ENCODE data around the gene GRAP. TPM values are rescaled to one million over a fixed set of nuclear protein-coding genes. Genes with fewer than 3 reads are reported as not detected.

GRAP gene
- total RNA-seq, result 0.14 and 0.18 TPM in 2 replicates

DNA sequence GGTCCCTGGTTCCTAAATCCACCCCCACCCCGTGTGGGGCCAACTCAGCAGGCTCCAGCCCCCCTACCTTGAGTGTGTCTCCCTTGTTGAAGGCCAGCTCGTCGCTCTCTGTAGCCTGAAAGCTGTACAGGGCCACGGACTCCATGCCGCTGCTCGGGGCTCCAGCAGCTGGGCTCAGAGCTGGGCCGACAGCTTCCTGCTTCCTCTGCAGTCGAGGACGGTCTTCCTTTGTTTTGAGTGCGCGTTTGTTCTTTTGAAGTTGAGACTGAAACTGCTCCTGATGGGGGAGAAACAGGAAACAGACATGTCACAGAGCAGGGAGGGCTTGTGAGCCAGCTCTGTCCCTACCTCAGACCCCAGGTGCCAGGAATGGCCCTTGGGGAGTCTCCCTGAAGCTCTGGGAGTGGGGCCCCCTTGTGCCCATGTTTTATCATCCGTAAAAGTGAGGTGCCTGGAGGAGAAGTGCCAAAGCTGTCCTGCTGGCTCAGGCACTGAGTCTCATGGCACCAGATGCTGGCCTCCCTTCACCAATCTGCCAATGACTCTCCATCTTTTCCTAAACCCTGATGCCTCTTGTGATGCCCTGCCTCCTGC lies at the start of gene GRAP:
GRAP (minus strand) TSS at position 176 of the 594 bp plus-strand sequence; CDS start at position 145, 31 bp downstream.

DNA sequence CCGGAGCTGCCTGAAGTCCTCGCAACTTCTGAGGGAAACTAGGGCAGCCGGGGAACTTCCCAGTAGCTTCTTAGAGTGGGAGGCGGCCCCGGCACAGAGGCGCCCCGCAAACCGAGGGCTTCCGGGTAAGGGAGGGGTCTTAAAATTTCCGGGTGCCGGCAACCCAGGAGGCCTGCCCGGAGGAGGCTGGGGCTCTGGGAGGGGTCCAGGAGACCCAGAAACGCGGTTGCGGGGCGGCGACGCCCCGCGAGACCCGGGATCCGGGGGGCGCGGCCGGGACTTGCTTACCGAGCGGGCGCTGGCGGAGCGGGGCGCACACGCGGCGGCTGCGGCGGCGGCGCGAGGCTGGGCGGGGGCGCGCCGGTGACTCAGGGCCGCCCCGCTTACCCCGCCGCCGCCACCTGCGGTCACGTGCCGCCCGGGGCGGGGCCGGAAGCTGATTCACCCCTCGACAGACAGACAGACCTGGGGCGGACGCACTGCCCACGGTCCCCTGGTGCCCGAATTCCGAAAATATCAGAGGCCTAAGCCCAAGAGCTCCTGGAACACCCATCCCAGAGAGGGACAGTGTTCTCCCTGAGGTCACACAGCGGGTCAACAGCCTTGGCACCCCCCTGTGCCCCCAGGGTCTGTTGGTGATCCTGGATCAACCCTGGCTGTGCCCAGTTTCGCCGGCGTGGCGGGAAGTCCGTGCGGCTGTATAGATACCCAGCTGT lies 42.2 kb downstream of the GRAP start, which contains the start of gene FAM83G:
FAM83G (minus strand) TSS at position 344 of the 716 bp plus-strand sequence. CDS start 723 bp downstream, outside the sequence.

Other genes with a start within 250 kb of the GRAP start
- gene PRPSAP2, start 188.8 kb downstream of the GRAP start, total RNA-seq, result 32.8 and 41.8 TPM in 2 replicates
- under 0.01 and 0.09 TPM in 2 replicates for gene SLC5A10, start 94.8 kb downstream of the GRAP start, total RNA-seq
- 5.5 and 8.8 TPM in 2 replicates for gene FAM83G, start 42.2 kb downstream of the GRAP start, total RNA-seq
- gene GRAPL, start 80.6 kb upstream of the GRAP start, total RNA-seq, result not detected in 2 replicates
- 19.5 and 22.3 TPM in 2 replicates for gene EPN2, start 190.4 kb upstream of the GRAP start, total RNA-seq

All from smooth muscle cell of bladder (primary cell).